Thoracic aorta (tissue), 2 donors: ENCODE measurements around the gene RFK. TPM values are rescaled to one million over a fixed set of nuclear protein-coding genes. Genes with fewer than 3 reads are reported as not detected.

Experiments
- ATAC-seq: fragments of 150-250 bp; one replicate; pipeline ENCODE4 v1.8.0; 2017; ENCODE audit warnings: low read depth; ENCODE audit not compliant: insufficient number of reproducible peaks, low FRiP score
- DNase-seq: peaks from one replicate; pipeline ENCODE4 v3.0.0-alpha.2; 2020; ENCODE audit warnings: low spot score
- H3K27ac ChIP-seq, 2 donors: fragments of 200-600 bp; sonication (generic); 1 replicate in 1 of 2; 2 replicates in 1 of 2; pipeline ENCODE4 v1.5.1; 2016; ENCODE audit warnings: mild to moderate bottlenecking in 2 of 2, moderate library complexity in 2 of 2
- H3K27me3 ChIP-seq: fragments of 200-600 bp; sonication (generic); replicated peaks from 2 replicates; pipeline ENCODE4 v1.6.0; 2016; ENCODE audit warnings: mild to moderate bottlenecking; ENCODE audit not compliant: insufficient read depth
- H3K36me3 ChIP-seq: fragments of 200-600 bp; sonication (generic); one replicate; pipeline ENCODE4 v1.5.1; 2016
- H3K4me1 ChIP-seq, 2 donors: fragments of 200-600 bp; sonication (generic); 1 replicate in 1 of 2; 2 replicates in 1 of 2; pipeline versions ENCODE4 v1.5.1 to v1.6.0; 2016; ENCODE audit warnings: low read depth in 2 of 2, mild to moderate bottlenecking in 1 of 2; ENCODE audit not compliant: control insufficient read depth in 1 of 2
- H3K4me3 ChIP-seq: fragments of 200-600 bp; sonication (generic); 2 replicates; pipeline ENCODE4 v1.5.1; 2016; ENCODE audit warnings: mild to moderate bottlenecking
- H3K9me3 ChIP-seq: fragments of 200-600 bp; sonication (generic); 2 replicates; pipeline ENCODE4 v1.5.1; 2016
- total RNA-seq, 2 donors: library from RNA; depleted of rRNA; stranded (reverse); fragments of >200 nt; gene quantifications; one replicate each; pipeline versions ENCODE4 v1.1.0 to v1.2.3, GENCODE V29; 2016
- TF ChIP-seq, protein P1 (sequence below): fragments of 200-600 bp; sonication (generic); IDR thresholded peaks from one replicate; pipeline ENCODE4 v1.5.1; 2019; ENCODE audit warnings: antibody characterized with exemption

RFK gene
- total RNA-seq, 2 donors from 2014 or later: 21.6 to 33.4 TPM

DNA sequence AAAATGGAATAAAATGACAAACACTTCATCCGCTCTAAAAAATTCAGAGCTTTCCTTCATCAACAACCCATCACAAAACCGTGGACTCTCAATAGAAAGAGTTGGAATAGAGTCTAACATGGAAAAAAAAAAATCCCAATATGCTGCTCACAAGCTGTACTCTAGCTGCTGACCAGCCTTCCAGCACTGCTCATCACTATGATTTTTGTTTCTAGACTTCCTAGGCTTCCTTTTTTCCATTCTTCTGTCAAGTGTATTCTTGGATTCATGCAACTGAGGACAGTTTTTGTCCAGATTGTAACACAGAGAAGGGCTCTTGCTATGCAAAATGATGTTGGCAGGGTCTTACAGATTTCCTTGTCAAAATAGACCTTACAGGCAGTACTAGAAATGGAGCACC, 34.5 kb downstream of the RFK start:
- no peaks in the 10 kb centered on the region for H3K9me3 ChIP-seq
- H3K27ac ChIP-seq: no peak overlapping the region
- peaks cover under 1 to 3% of the 10 kb centered on the region in 2 donors for H3K4me1 ChIP-seq
- no peak overlapping the region for H3K4me3 ChIP-seq
- H3K36me3 ChIP-seq: no peaks in the 10 kb centered on the region
- no peak for ATAC-seq
- no peak for DNase-seq
- no peaks in the 10 kb centered on the region for H3K27me3 ChIP-seq
- TF ChIP-seq, protein P1, sequence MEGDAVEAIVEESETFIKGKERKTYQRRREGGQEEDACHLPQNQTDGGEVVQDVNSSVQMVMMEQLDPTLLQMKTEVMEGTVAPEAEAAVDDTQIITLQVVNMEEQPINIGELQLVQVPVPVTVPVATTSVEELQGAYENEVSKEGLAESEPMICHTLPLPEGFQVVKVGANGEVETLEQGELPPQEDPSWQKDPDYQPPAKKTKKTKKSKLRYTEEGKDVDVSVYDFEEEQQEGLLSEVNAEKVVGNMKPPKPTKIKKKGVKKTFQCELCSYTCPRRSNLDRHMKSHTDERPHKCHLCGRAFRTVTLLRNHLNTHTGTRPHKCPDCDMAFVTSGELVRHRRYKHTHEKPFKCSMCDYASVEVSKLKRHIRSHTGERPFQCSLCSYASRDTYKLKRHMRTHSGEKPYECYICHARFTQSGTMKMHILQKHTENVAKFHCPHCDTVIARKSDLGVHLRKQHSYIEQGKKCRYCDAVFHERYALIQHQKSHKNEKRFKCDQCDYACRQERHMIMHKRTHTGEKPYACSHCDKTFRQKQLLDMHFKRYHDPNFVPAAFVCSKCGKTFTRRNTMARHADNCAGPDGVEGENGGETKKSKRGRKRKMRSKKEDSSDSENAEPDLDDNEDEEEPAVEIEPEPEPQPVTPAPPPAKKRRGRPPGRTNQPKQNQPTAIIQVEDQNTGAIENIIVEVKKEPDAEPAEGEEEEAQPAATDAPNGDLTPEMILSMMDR: no peak

DNA sequence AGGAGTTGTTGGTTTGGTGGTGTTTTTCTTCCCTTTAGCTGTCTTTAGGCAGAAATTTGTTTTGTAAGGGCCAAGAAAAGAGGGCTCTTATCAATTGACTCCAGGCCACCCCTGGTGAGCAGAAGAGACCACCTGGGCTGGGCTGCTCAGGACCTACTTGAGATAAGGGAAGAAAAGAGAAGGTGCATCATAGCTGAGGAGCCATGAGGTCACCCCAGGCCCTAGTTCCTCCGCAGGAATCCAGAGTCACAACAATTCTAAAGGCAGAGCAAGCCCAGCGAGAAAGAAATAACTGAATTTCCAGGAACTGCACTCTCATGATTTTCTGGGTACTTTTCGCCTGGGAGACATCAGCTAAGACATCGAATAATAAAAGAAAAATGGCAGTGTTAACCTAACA, 34.9 kb downstream of the RFK start:
- no peak overlapping the region for H3K27ac ChIP-seq
- H3K36me3 ChIP-seq: no peaks in the 10 kb centered on the region
- ATAC-seq: no peak
- H3K4me1 ChIP-seq: no peaks in the 10 kb centered on the region
- H3K27me3 ChIP-seq: no peaks in the 10 kb centered on the region
- no peak for DNase-seq
- H3K9me3 ChIP-seq: no peaks in the 10 kb centered on the region
- TF ChIP-seq, protein P1: no peak
- H3K4me3 ChIP-seq: no peak overlapping the region

DNA sequence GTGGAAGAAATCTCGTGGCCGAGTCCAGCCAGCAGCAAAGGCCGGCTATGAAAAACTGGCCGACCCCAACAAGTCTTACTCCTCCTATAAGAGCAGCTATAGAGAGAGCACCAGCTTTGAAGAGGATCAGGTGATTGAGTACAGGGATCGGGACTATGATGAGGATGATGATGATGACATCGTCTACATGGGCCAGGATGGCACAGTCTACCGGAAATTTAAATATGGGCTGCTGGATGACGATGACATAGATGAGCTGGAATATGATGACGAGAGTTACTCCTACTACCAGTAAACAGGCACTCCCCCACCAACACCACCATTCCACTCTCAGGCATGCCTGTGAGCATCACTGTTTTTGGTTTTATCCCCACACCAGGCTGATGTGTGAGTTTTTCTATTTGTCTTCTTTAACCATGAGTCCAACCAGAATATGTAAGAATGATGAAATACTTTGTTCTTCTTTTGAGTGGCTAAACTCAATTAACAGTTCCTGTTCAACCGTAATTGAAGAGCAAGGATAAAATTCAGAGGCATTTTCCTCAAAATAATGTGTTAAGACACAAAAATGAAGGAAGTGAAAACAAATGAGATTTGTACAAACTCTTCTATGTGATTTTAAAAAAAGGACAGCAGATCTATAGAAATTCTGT, 35.5 kb downstream of the RFK start:
- Histone ChIP-seq H3K36me3 (no peaks in the 10 kb centered on the region), H3K4me1 (no peaks in the 10 kb centered on the region), H3K9me3 (no peaks in the 10 kb centered on the region), H3K27ac (no peak overlapping the region), H3K4me3 (no peak overlapping the region), H3K27me3 (no peaks in the 10 kb centered on the region)
- no peak for DNase-seq
- ATAC-seq: no peak
- TF ChIP-seq, protein P1: no peak

DNA sequence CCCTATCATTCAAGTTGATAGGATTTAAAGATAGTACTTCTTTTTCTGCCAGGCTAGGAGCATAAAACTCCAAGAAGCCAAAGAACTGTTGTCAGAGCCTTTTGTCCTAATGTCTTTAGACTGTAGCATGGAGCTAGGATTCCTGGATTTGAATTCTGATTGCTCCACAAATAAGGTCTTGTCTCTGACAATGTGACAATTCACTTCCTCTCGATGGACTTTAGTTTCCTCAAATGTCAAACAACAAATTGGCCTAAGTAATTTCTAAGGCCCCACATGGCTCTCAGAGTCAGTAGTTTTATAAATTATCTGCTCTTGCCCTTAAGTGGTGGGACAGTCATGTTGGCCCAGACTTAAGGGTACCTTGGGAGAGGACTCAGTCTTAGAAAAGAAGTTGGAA, 36.7 kb downstream of the RFK start:
- Histone ChIP-seq H3K4me1 (no peaks in the 10 kb centered on the region), H3K36me3 (no peaks in the 10 kb centered on the region), H3K27ac (no peak overlapping the region), H3K27me3 (no peaks in the 10 kb centered on the region), H3K9me3 (no peaks in the 10 kb centered on the region), H3K4me3 (no peak overlapping the region)
- TF ChIP-seq, protein P1: no peak
- ATAC-seq (no peak), DNase-seq (no peak)

DNA sequence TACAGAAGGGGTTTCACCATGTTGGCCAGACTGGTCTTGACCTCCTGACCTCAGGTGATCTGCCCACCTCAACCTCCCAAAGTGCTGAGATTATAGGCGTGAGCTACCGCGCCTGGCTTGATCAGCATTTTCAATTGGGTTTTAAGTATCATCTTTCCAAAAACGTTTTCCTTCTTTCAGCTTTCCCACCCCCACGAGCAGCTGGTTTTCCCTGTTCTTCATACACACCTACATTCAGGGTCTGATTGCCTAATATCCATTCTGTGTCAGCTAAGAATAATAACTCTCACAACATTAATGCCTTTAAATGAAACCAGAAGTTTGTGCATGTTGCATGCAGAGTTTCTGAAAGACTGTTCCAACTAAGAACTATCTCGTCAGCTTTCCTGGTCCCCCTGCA, 38.3 kb downstream of the RFK start:
- Histone ChIP-seq H3K4me3 (no peak overlapping the region), H3K27ac (no peak overlapping the region), H3K9me3 (no peaks in the 10 kb centered on the region), H3K36me3 (no peaks in the 10 kb centered on the region), H3K27me3 (no peaks in the 10 kb centered on the region), H3K4me1 (no peaks in the 10 kb centered on the region)
- ATAC-seq (no peak), DNase-seq (no peak)
- TF ChIP-seq, protein P1: no peak
